ENCODE results near the gene KRTAP3-3.

Gene KRTAP3-3

GRCh38 chr17:40995116-40995515, 1.2 kb upstream of the KRTAP3-3 start:
- DNase-seq (ENCODE audit: low spot score): no peak
- Mint-ChIP-seq H3K4me1 (ENCODE audit: low read depth) (no peaks in the 10 kb centered on the region), H3K27ac (no peak overlapping the region), H3K9me3 (no peaks in the 10 kb centered on the region), H3K36me3 (ENCODE audit: low read depth) (no peaks in the 10 kb centered on the region), H3K4me3 (no peak overlapping the region), H3K27me3 (ENCODE audit: low read depth) (peaks cover 37% of the 10 kb centered on the region)

GRCh38 chr17:40993084-40993483, 880 bp downstream of the KRTAP3-3 start:
- H3K27me3 Mint-ChIP-seq (ENCODE audit: low read depth): peaks cover 34% of the 10 kb centered on the region
- no peaks in the 10 kb centered on the region for H3K4me1 Mint-ChIP-seq (ENCODE audit: low read depth)
- no peaks in the 10 kb centered on the region for H3K36me3 Mint-ChIP-seq (ENCODE audit: low read depth)
- DNase-seq (ENCODE audit: low spot score): no peak
- no peaks in the 10 kb centered on the region for H3K9me3 Mint-ChIP-seq
- H3K27ac Mint-ChIP-seq: no peak overlapping the region
- H3K4me3 Mint-ChIP-seq: no peak overlapping the region

GRCh38 chr17:40992666-40993065, 1.3 kb downstream of the KRTAP3-3 start:
- no peaks in the 10 kb centered on the region for H3K9me3 Mint-ChIP-seq
- H3K4me3 Mint-ChIP-seq: no peak overlapping the region
- H3K27me3 Mint-ChIP-seq (ENCODE audit: low read depth): peaks cover 35% of the 10 kb centered on the region
- no peak overlapping the region for H3K27ac Mint-ChIP-seq
- no peaks in the 10 kb centered on the region for H3K36me3 Mint-ChIP-seq (ENCODE audit: low read depth)
- H3K4me1 Mint-ChIP-seq (ENCODE audit: low read depth): no peaks in the 10 kb centered on the region
- DNase-seq (ENCODE audit: low spot score): no peak

GRCh38 chr17:40986920-40987319, 7.0 kb downstream of the KRTAP3-3 start:
- no peaks in the 10 kb centered on the region for H3K4me1 Mint-ChIP-seq (ENCODE audit: low read depth)
- peaks cover 25% of the 10 kb centered on the region for H3K27me3 Mint-ChIP-seq (ENCODE audit: low read depth)
- no peak overlapping the region for H3K4me3 Mint-ChIP-seq
- DNase-seq (ENCODE audit: low spot score): no peak
- H3K27ac Mint-ChIP-seq: no peak overlapping the region
- no peaks in the 10 kb centered on the region for H3K36me3 Mint-ChIP-seq (ENCODE audit: low read depth)
- H3K9me3 Mint-ChIP-seq: no peaks in the 10 kb centered on the region

- H3K4me3 Mint-ChIP-seq: no peak within 1 kb of the TSS
- H3K9me3 Mint-ChIP-seq: no peaks in the 10 kb centered on the region
- H3K4me1 Mint-ChIP-seq (ENCODE audit: low read depth): no peaks in the 10 kb centered on the region
- DNase-seq (ENCODE audit: low spot score): no peak
- H3K27ac Mint-ChIP-seq: no peak within 1 kb of the TSS
- H3K36me3 Mint-ChIP-seq (ENCODE audit: low read depth): no peaks in the 10 kb centered on the region
- H3K27me3 Mint-ChIP-seq (ENCODE audit: low read depth): peaks cover 19% of the 10 kb centered on the region
Observed at GRCh38 chr17:40984226-40984625, 9.7 kb downstream of the KRTAP3-3 start, which contains the start of gene KRT40. Gene KRT40 (minus strand): TSS chr17:40984326. CDS start chr17:40984273, 53 bp downstream.

GRCh38 chr17:40981115-40981514, 12.8 kb downstream of the KRTAP3-3 start:
- no peaks in the 10 kb centered on the region for H3K9me3 Mint-ChIP-seq
- no peak overlapping the region for H3K4me3 Mint-ChIP-seq
- H3K27me3 Mint-ChIP-seq (ENCODE audit: low read depth): peaks cover 11% of the 10 kb centered on the region
- no peak overlapping the region for H3K27ac Mint-ChIP-seq
- no peaks in the 10 kb centered on the region for H3K4me1 Mint-ChIP-seq (ENCODE audit: low read depth)
- no peaks in the 10 kb centered on the region for H3K36me3 Mint-ChIP-seq (ENCODE audit: low read depth)
- no peak for DNase-seq (ENCODE audit: low spot score)

GRCh38 chr17:40980596-40980995, 13.4 kb downstream of the KRTAP3-3 start:
- H3K4me3 Mint-ChIP-seq: no peak overlapping the region
- H3K27me3 Mint-ChIP-seq (ENCODE audit: low read depth): peaks cover 8% of the 10 kb centered on the region
- no peaks in the 10 kb centered on the region for H3K36me3 Mint-ChIP-seq (ENCODE audit: low read depth)
- H3K9me3 Mint-ChIP-seq: no peaks in the 10 kb centered on the region
- DNase-seq (ENCODE audit: low spot score): no peak
- no peaks in the 10 kb centered on the region for H3K4me1 Mint-ChIP-seq (ENCODE audit: low read depth)
- H3K27ac Mint-ChIP-seq: no peak overlapping the region

- Mint-ChIP-seq H3K36me3 (ENCODE audit: low read depth) (no peaks in the 10 kb centered on the region), H3K27me3 (ENCODE audit: low read depth) (peaks cover 6% of the 10 kb centered on the region), H3K4me3 (no peak overlapping the region), H3K27ac (no peak overlapping the region), H3K4me1 (ENCODE audit: low read depth) (no peaks in the 10 kb centered on the region), H3K9me3 (no peaks in the 10 kb centered on the region)
- DNase-seq (ENCODE audit: low spot score): no peak
Observed at GRCh38 chr17:40980117-40980516, 13.8 kb downstream of the KRTAP3-3 start.

GRCh38 chr17:40978575-40979151, 15.3 kb downstream of the KRTAP3-3 start:
- peaks cover 3% of the 10 kb centered on the region for H3K27me3 Mint-ChIP-seq (ENCODE audit: low read depth)
- no peaks in the 10 kb centered on the region for H3K9me3 Mint-ChIP-seq
- H3K36me3 Mint-ChIP-seq (ENCODE audit: low read depth): no peaks in the 10 kb centered on the region
- no peak overlapping the region for H3K27ac Mint-ChIP-seq
- no peaks in the 10 kb centered on the region for H3K4me1 Mint-ChIP-seq (ENCODE audit: low read depth)
- H3K4me3 Mint-ChIP-seq: no peak overlapping the region
- no peak for DNase-seq (ENCODE audit: low spot score)

- no peaks in the 10 kb centered on the region for H3K36me3 Mint-ChIP-seq (ENCODE audit: low read depth)
- peaks cover 10% of the 10 kb centered on the region for H3K27me3 Mint-ChIP-seq (ENCODE audit: low read depth)
- no peak overlapping the region for H3K27ac Mint-ChIP-seq
- no peaks in the 10 kb centered on the region for H3K9me3 Mint-ChIP-seq
- H3K4me1 Mint-ChIP-seq (ENCODE audit: low read depth): no peaks in the 10 kb centered on the region
- no peak for DNase-seq (ENCODE audit: low spot score)
- no peak overlapping the region for H3K4me3 Mint-ChIP-seq
Observed at GRCh38 chr17:40975516-40975915, 18.4 kb downstream of the KRTAP3-3 start.

GRCh38 chr17:40974366-40974765, 19.6 kb downstream of the KRTAP3-3 start:
- Mint-ChIP-seq H3K27ac (no peak overlapping the region), H3K4me1 (ENCODE audit: low read depth) (no peaks in the 10 kb centered on the region), H3K9me3 (no peaks in the 10 kb centered on the region), H3K4me3 (no peak overlapping the region), H3K36me3 (ENCODE audit: low read depth) (no peaks in the 10 kb centered on the region), H3K27me3 (ENCODE audit: low read depth) (peaks cover 10% of the 10 kb centered on the region)
- no peak for DNase-seq (ENCODE audit: low spot score)

- H3K4me1 Mint-ChIP-seq (ENCODE audit: low read depth): no peaks in the 10 kb centered on the region
- no peak overlapping the region for H3K27ac Mint-ChIP-seq
- H3K4me3 Mint-ChIP-seq: no peak overlapping the region
- no peaks in the 10 kb centered on the region for H3K36me3 Mint-ChIP-seq (ENCODE audit: low read depth)
- DNase-seq (ENCODE audit: low spot score): no peak
- no peaks in the 10 kb centered on the region for H3K9me3 Mint-ChIP-seq
- H3K27me3 Mint-ChIP-seq (ENCODE audit: low read depth): peaks cover 7% of the 10 kb centered on the region
Observed at GRCh38 chr17:40967582-40967981, 26.4 kb downstream of the KRTAP3-3 start.

GRCh38 chr17:40966848-40967247, 27.1 kb downstream of the KRTAP3-3 start, which contains the start of gene KRT39:
Gene KRT39 (minus strand): TSS chr17:40966948. CDS start chr17:40966856, 92 bp downstream.
- Mint-ChIP-seq H3K27ac (no peak within 1 kb of the TSS), H3K36me3 (ENCODE audit: low read depth) (no peaks in the 10 kb centered on the region), H3K4me3 (no peak within 1 kb of the TSS), H3K9me3 (no peaks in the 10 kb centered on the region), H3K4me1 (ENCODE audit: low read depth) (no peaks in the 10 kb centered on the region), H3K27me3 (ENCODE audit: low read depth) (peaks cover 3% of the 10 kb centered on the region)
- no peak for DNase-seq (ENCODE audit: low spot score)

- no peaks in the 10 kb centered on the region for H3K36me3 Mint-ChIP-seq (ENCODE audit: low read depth)
- no peak for DNase-seq (ENCODE audit: low spot score)
Observed at GRCh38 chr17:40963838-40964237, 30.1 kb downstream of the KRTAP3-3 start.

GRCh38 chr17:40962059-40962561, 31.9 kb downstream of the KRTAP3-3 start:
- no peak for DNase-seq (ENCODE audit: low spot score)
- Mint-ChIP-seq H3K4me3 (no peak overlapping the region), H3K4me1 (ENCODE audit: low read depth) (peaks cover 5% of the 10 kb centered on the region), H3K9me3 (no peaks in the 10 kb centered on the region), H3K36me3 (ENCODE audit: low read depth) (no peaks in the 10 kb centered on the region), H3K27me3 (ENCODE audit: low read depth) (no peaks in the 10 kb centered on the region), H3K27ac (no peak overlapping the region)

More at GRCh38 chr17:40963838-40964237, 30.1 kb downstream of the KRTAP3-3 start:
- no peaks in the 10 kb centered on the region for H3K9me3 Mint-ChIP-seq
- peaks cover 2% of the 10 kb centered on the region for H3K27me3 Mint-ChIP-seq (ENCODE audit: low read depth)
- no peak overlapping the region for H3K4me3 Mint-ChIP-seq
- no peak overlapping the region for H3K27ac Mint-ChIP-seq
- H3K4me1 Mint-ChIP-seq (ENCODE audit: low read depth): peaks cover 5% of the 10 kb centered on the region
